SIG-M5 treated with dmso at 0.1 percent for 504 hours (cell line): ENCODE results near the gene APC.
"Not testable (repeated sequence)": the region's sequence is repeated elsewhere in the genome, so short reads cannot be mapped to it uniquely, and the experiment has no call there.

ENCODE experiments used
- DNase-seq: peaks from one replicate; lab custom pipeline; 2025; ENCODE audit not compliant: unreplicated experiment; lab: John Stamatoyannopoulos, UW

APC gene

DNA sequence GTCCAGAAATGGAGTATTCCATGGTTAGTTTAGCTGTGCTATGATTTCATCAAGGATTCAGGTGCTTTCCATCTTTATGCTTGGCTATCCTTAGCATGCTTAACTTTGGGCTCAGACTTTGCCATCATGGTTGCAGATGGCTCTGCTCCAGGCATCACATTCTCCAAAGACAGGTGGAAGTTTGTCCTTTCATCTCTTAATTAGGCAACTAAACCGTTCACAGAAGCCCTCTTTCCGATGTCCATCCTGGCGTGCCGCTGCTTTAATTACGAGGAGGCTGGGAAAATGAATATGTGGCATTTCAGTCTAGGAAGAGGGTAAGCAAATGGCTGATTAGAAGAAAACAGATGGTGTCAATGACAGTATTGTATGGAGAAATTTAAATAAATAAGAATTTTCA lies 24.5 kb upstream of the APC start:
- DNase-seq: no peak

DNA sequence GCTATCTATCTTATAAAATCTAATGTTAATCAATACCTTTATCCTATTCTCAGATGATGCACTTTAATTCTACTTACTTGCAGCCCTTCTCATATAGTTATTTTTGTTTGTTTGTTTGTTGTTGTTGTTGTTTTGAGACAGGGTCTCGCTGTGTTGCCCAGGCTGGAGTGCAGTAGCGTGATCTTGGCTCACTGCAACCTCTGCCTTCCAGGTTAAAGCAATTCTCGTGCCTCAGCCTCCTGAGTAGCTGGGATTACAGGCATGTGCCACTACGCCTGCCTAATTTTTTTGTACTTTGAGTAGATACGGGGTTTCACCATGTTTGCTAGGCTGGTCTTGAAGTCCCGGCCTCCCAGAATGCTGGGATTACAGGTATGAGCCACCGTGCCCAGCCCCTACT lies 20.8 kb upstream of the APC start:
- DNase-seq: not testable (repeated sequence)

DNA sequence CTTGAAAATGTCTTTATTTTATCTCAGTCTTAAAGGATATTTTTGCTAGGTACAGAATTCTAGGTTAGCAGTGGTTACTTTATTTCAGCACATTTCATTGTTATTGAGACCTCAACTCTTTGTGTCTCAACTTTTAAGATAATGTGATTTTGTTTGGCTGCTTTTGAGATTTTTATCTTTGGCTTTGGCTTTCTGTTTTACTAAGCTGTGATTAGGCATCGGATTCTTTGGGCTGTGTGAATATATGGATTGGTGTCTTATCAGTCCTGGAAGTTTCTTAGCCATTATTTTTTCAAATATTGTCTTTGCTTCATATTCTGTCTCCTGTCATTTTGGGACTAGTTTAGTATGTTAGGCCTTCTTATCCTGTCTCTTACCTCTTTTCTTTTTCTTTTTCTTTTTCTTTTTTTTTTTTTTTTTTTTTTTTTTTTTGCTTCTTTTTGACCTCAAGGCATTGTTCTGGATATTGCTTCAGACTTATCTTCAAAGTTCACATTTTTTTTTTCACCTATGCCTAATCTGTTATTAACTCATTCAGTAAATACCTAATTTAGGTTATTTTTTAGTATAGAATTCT lies 20.1 kb upstream of the APC start:
- no peak for DNase-seq

DNA sequence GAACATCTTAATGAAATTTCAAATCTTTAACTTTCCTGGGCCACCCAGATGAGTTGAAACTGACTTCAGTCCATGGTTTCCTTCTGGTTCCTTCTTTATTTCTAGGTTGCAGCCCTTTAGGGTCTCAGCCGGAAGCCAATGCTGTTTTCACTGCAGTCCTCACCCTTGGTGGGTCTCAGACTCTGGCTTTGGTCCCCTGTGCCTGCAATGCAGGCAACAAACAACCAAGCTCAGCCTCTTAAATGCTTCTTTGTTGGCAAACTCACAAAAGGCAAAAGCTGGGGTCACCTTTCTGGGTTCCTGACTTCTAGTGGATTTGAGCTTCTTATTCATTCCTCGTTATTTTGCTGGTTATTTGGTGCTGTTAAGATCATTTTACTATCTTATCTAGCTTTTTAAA lies 19.3 kb upstream of the APC start:
- DNase-seq: no peak

DNA sequence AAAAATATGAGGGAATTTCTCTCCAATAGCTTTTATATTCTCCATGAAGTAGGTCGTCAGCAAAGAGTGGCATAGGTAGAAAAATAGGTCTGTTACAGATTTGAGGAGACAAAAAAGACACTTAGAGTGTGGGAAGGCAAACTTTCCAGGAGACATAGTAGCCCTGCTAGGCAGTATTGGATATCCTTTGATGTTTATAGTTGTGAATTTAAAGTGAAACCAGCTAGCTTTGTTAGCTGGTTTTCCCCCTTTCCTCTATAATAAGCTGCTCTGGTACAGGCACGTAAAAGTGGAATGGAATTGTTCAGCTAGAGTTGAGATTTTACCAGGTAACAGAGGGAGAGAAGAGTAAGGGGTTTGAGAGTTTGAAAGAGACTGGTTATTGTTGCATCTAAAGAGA lies 17.1 kb upstream of the APC start:
- no peak for DNase-seq

DNA sequence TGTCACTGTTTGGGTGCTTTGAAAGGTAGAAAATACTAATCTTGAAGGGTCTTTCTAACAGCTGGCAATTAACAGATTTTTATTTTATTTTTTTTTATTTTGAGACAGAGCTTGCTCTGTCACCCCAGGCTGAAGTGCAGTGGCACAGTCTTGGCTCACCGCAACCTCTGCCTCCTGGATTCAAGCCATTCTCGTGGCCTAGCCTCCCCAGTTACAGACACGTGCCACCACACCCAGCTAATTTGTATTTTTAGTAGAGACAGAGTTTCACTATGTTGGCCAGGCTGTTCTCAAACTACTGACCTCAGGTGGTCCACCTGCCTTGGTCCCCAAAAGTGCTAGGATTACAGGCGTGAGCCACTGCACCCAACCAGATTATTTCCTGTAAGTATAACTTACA lies 12.8 kb upstream of the APC start:
- DNase-seq: no peak

DNA sequence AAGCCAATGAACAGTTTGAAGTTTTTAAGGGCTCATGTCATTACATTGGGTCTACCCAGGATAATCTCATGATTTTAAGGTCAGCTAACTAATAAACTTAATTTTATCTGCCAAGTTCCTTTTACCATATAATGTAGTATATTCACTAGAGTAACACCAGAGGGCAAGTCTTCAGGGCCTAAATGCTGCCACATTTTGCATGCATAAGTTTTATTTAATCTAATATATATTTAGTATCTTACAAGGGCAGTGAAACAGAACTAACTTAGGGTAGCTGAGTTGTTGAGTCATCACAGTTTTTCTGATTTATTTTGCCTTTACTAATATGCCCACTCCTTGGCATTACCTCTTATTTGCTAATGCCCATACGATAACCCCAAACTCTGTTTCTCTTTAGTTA lies 8.1 kb upstream of the APC start:
- no peak for DNase-seq

DNA sequence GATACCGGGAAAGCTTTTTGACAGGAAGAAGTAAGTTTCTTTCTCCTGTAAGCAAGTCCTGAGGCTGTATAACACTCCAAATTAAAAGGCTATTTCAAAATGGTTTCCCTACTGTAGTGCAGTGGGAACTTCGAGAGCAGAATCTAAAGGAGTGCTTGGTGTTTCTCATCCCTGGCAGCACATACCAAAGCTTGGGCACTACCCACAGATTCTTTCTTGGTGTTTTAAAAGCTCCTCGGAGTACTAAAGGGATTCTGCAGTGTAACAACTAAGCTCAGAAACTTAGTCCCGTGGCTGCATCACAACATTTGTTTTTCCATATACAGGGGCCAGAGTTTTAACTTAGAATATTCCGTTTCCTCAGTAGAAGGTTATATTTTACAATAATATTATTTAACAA lies 5.6 kb upstream of the APC start:
- no peak for DNase-seq

DNA sequence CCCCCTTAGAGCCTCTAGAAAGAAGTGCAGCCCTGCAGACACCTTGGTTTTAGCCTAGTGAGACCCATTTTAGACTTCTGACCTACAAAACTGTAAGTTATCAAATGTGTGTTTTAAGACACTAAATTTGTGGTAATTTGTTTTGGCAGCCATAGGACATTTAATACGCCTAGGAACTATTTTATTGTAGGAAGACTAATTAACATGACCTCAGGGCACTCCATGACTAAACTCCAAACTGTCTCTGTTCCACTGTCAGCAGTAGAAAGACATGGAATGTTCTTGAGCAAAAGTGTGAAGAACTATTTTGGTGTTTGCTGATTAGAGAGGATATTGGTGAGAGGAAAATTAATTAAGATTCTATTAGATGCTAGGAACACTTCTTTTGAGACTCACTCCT lies 4.1 kb upstream of the APC start:
- no peak for DNase-seq

DNA sequence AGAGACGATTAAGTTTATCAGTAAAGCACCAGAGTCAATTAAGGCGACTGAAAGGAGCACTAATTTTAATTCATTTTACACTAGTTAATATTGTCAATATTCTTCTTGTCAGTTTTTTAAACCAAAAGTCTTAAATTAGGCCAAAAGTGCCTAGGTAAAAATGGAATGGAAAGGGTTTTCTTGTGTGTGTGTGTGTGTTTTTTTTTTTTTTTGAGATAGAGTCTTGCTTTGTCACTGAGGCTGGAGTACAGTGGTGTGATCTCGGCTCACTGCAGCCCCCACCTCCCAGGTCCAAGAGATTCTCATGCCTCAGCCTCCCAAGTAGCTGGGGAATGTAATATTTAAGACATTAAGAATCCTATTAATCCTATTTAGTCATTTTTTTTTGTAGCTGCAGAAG lies 3.1 kb upstream of the APC start:
- DNase-seq: no peak

DNA sequence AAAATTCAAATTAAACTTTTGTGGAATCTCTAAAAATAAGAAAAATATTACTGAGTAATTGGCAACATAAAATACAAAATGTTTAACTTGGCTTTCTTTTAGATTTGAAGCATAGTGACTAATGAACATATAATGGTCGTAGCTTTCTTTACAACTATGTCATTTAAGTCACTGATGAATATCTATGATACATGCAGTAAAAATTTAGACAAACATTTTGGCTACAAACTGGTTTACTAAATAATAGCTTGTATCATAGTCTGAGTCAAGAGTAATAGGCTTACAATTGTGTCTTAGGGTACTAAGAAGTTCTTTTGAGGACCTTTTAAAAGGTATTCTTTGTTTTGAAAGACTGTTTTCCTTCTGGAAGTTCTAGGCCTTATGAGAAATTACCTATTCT lies 2.0 kb upstream of the APC start:
- DNase-seq: no peak

DNA sequence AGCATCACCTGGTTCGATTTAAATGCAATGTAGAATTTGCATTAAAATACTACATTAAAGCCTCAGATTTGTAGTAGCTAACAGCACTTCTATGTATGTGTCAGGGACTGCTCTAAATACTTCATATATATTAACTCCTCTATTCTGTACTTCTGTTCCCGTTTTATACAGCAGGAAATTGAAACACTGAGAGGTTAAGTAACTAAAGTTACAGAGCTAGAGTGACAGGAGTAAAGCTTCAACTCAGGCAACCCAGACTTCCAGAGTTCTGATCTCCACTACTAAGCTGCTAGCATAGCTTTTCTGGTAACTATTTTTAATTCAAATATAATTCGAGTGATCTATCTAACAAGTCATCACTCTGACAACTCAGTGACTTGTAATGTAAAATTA lies 619 bp upstream of the APC start:
- DNase-seq: peak; percentile 57

DNA sequence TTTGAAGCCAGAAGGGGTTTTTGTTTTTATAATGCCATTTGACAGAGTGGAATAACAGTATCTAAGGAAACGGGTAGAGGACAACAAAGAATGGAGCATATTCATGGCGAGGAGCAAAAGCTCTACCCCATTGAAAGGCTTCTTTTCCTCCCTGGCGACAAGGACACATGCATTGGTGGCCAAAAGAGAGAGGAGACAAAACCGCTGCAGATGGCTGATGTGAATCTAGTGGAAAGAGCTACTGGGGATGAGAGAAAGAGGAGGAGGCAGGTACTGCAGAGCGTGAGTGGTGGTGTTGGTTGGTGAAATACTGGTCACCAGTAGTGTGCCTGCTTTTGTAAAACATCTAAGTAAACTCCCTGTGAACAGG lies 491 bp downstream of the APC start:
- DNase-seq: peak; percentile 64

DNA sequence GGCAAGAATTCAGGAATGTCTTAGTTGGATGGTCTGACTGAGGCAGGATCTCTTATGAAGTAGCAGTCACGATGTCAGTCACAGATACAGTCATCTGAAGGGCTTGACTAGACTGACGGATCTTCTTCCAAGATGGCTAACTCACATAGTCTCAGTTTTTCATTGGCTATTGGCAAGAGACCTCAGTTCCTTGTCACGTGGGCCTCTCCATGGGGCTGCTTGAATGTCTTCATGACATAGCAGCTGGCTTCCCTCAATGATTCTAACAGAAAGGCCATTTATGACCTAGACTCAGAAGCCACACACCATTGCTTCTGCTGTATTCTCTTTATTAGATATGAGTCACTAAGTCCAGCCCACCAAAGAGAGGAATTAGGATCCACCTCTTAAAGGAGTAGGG lies 4.7 kb downstream of the APC start:
- no peak for DNase-seq

DNA sequence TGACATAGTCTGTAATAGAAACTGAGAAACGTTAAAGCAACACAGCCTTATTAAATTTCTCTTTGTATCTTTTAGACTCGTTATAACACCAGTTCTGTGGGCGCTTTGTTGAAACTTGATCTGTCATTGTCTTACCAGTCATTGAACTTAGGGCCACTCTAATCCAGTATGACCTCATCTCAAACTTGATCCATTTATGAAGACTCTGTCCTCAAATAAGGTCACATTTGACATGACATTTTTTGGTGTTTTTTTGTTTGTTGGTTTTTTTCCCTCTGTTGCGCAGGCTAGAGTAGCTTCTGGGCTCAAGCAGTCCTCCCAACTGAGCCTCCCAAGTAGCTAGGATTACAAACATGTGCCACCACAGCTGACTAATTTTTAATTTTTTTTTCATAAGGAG lies 5.9 kb downstream of the APC start:
- DNase-seq: no peak

DNA sequence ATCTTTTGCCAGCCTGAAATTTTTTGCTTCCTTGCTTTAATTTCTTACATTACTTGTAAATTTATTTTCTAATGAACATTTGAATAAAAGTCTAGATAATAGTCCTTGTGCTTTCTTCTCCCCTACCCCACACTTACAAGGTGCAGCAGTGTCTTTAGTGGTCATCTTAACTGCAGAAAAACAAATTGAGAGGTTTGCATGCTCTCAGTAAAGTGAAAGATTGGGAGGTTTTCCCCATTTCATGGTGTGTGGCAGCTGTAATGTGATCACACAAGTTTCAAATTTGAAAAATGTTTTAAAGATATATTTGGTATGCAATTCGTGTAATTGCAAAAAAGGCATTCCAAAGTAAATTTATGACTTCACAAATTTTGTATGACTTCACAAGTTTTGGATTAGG lies 14.7 kb downstream of the APC start:
- DNase-seq: no peak

DNA sequence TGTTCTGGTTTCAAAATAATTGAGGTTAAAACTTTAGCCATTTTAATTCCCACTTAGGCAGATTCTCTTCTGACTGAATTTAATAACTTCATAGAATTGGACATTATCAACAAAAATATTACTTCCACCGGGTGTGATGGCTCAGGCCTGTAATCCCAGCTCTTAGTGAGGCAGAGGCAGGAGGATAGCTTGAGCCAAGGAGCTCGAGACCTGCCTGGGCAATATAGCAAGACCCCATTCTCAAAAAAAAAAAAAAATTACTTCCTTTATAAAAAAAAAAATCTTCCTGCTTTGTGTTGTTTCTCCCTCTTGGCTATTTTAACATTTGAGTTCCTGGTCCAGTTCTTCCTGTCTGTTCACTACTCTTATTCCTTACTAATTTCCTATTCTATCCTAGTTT lies 18.0 kb downstream of the APC start:
- no peak for DNase-seq

DNA sequence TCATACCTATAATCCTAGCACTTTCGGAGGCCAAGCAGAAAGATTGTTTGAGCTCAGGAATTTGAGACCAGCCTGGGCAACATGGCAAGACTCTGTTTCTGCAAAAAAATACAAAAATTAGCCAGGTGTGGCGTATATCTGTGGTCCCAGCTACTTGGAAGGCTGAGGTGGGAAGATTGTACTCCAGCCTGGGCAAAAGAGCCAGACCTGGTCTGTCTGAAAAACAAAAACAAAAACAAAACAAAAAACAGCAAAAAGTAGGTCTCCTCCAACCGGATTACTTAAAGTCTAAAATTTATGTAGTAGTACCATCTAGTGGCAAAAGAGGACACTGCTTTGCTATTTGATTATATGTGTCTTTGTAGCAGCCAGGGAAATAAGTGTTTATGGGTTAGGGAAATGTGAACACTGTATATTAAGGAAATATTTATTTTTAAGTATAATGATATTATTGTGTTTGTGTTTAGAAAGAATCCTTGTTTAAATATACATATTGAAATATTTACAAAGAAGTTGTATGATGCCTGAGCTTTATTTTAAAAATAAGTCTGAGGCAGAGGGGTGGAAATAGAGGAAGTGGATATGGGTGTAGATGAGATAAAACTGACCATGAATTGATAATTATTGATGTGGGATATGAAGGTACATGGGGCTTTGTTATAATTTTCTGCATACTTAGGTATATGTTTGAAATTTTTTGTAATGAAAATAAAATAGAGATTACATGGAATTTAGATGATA lies 20.0 kb downstream of the APC start:
- peak; percentile 79 for DNase-seq

DNA sequence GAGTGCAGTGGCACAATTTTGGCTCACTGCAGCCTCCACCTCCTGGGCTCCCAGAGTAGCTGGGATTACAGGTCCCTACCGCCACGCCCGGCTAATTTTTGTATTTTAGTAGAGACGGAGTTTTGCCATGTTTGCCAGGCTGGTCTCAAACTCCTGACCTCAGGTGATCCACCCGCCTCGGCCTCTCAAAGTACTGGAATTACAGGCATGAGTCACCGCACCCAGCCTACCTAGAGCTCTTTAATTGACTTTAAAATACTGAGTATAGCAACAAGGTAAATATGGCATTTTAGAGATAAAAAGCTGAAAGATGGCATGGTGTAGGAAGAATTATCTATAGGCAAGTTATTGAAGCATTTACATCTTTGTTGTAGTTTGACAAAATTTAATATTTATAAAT lies 21.0 kb downstream of the APC start:
- DNase-seq: no peak

DNA sequence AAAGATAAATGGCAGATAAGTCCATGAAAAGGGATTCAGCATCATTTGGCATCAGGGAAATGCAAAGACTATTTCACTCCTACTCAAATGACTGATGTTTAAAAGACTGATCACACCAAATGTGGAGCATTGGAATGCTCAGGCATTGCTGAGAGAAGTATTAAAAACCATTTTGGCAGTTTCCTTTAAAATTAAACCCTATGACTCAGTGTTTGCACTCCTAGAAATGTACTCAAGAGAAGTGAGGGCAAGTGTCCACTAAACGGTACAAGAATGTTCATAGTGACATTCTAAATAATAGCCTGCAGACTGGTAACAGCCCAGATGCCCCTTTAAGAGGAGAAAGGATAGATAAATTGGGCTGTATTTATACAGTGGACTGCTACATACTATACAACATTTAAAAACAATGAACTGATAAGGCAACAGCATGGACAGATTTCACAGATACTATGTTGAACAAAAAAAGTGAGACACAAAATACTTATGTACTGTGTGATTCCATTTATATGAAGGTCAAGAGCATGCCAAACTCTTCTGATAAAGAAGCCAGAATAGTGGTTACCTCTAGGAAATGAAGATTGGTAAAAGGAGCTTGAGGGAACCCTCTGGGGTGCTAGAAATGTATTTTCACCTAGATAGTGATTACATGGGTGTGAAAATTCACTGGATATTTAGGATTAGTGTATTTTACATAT lies 24.6 kb downstream of the APC start:
- DNase-seq: no peak

DNA sequence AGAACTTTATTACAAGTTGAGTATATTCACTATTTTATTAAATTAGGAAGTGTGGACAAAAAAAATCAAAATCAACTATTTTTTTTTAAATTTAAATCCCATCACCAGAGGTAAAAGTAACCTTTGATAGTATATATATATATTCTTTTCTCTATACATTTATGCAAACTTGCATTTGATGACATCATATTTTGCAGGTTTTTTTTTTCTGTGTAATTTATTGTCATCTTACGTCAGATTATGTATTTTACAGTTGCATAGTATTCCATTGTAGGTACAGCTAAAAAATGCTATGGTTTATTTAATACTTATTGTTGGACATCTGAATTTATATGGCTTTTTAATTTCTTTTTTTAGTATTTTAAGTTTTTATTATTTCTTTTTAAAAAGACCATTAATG lies 25.5 kb downstream of the APC start:
- DNase-seq: no peak

DNA sequence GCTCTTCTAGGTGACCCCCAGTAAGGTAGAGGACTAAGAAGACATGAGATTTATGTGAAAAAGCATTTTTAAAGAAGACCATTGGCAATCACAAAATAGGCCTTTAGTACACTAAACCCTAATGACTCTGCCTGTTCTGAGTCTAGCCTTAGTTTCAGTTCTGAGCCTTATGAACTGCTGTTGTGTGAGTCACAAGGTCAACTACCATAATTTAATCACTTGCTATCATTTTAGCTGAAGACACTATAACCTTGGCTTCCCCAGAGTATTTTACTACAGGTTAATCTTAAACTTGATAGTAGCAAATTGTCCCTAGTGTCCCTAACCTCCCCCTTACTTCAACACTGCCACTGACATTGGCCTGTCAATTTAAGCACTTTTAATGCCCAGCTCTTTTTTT lies 34.4 kb downstream of the APC start:
- no peak for DNase-seq
